Measurements from ENCODE around the gene RIPPLY2.
"Not testable (repeated sequence)": the region's sequence is repeated elsewhere in the genome, so short reads cannot be mapped to it uniquely, and the experiment has no call there.

The RIPPLY2 gene

DNA sequence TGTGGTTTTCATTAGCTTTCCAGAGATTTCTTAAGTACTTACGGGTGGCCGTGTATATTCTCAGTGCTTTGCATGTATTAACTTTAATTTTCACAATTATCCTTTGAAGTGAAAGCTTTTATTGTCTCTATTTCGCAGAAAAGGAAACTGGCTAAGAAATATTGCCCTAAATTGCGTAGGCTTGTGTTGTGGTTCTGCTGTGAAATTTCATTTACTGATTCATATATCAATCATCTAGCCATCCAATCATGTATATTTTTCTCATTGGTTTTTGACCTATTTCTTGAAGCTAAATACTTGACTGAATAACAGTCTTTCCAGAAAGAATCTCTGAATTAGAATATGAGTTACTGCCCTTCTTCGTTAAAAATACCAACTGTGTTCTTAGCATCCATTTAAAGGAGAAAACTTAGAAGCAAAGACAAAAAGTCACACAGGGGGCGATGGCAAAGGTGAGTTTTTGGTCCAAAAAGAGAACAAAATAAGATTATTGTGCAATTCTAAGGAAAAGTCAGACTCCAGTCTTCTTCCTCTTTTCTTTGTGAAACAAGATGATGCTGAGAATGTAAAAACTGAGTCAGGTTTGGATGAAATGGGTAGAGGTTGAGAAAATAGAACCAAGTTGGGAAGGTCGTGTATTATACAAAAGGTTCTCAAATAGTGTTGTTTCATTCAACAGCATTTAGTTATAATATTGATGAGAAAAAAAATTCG, 7.8 kb downstream of the RIPPLY2 start:
- no peak for DNase-seq

DNA sequence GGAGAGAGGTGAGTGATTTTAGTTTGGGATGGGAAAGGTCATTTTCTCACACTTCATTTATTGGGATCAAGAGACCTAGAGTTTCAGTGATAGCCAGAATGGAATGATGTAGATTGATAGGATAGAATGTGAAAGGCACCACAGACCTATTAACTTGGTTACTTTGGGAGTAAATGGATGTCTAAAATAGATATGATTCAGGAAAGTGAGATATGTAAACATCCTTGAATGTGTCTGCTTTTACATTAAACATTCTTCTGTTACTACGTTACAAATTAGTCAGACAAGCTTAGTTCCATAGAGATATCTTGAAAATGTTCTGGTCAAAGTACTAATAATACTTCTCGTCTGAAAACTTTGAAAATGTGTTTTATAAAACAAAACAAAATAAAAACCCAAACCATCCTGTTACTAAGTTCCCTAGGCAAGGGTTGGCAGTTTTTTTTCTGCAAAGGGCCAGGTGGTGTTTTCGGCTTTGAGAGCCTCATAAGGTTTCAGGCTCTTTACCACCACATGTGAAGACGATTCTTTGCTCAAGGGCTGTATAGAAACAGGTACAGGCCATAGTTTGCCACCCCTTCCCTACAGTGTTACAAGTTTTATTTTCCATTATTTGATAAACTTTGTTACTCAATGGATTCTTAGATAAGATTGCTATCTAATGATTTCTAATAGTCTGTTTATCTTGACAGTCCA, 9.8 kb downstream of the RIPPLY2 start:
- DNase-seq = no peak

DNA sequence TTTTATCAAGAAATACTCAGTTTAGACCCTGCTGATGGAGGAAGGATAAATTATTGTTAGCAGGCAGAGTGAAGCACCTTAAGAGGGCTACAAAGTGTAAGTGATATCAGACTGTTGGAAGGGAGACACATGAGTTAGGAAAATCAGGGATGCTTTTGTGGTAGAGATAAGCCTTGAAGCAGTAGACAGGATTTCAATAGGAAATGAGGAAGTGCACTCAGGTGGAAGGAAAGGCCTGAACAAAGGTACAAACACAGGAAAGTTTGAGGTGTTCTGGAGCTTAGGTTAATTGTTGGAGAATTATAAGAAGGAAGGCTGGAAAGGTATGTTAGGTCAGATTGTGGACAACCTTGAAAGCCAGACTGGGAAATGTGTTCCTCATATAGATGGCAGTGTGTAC, 13.9 kb downstream of the RIPPLY2 start:
- DNase-seq = no peak

DNA sequence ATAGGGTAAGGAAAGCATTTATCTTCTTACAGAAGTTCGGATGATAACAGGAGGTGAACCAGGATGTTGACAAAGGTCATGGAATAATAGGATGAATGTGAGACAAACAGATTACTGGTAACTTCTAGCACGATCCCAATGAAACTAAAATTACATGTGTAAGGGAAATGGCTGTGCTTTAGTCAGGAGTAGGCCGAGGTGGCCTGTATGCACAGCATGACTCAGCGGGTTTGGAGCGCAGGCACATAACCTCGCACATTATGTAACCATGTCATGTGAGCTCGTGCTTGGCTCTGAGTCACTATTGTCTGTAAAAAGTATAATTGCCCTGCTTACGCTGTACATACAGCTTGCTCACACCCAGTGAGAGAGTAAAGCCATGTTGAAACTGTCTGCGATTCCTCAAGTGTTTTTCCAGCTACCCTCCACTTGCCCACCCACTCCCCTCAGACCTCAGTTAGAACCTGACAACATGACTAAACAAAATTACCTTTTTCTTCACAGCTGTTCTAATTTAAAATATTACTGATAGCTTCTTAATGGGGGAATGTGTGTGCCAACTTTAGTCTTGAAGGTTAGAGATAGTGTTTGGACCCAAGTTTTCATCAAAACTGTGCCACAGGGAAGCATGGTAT, 14.5 kb downstream of the RIPPLY2 start:
- DNase-seq = peak; percentile 48

DNA sequence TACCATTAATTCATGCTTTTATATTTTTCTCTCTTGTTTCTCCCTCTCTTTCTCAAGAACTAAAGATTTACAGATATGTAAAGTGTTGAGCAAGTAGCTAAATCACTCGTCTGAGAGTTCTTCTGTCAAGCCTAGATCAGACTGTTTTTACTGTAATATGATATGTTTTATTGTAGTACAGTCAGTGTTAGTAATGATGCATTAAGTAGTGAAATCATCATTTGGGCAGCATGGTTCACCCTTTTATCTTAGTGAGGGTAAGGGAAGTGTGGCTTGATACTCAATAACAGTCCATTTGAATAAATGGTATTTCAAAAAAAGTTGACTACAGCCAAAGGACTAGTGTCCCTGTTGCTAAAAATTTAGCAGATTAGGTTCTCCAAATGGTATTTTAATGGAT, 15.5 kb downstream of the RIPPLY2 start:
- peak; percentile 60 for DNase-seq

DNA sequence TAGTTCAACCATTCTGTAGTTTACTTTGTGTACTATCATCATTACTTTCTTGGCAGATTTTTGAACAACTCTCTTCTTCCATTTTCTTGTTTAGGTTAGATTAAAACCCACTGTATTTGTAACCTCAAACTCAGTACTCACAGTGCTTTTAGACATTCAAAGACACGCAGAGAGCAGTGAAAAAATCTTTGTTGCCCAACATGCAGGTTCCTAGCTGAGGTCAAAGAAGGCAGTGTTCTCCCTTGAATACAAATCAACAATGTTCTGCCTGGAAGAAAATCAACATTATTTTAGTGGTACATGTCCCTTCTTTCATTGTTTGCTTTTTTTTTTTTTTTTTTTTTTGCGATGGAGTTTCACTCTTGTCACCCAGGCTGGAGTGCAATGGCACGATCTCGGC, 17.5 kb downstream of the RIPPLY2 start:
- no peak for DNase-seq

DNA sequence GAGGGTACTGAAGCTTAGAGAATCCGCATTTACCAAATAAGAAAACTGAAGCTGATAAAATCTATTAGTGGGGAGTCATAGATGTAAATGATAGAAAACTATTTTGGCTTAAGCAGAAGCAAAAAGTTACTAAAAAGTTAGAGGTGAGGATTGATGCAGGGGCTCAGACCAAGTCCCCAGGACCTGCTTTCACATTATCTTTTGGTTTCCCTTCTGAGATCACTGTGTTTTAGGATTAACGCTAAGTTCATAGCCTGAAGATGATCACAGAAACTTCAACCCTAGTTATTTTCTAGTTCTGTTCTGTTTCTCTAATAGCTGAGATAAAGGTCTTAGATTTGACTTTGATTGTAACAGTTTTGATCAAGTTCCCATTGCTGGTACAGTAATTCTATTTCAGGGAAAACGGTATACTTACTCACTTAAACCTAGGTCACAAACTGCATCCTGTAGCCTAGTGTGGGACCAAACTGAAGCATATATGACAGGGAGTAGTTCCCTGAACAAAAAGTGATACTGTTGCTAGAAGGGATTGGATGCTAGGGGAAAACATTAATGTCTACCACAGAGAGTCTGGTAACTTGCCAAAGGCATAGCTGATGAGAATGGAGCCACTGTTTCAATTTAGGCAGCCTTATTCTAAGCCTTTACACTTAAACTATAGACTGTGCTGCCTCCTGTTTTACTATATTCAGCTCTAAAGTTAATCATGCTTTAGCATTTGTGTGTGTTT, 19.4 kb downstream of the RIPPLY2 start:
- DNase-seq = no peak

DNA sequence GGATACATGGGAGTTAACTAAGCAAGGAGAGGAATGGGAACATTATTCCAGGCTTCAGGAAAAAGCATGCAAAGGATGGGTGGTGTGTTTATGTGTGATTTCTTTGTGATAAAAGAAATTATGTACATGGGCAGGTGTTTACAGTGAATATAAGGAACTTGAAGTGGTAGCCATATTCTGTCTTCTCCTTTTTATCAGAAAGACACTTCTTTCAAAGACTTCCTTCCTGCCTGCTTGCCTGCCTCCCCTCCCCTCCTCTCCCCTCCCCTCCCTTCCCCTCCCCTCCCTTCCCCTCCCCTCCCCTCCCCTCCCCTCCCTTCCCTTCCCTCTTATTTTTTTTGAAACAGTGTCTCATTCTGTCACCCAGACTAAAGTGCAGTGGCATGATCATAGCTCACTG, 20.7 kb downstream of the RIPPLY2 start:
- no peak for DNase-seq

DNA sequence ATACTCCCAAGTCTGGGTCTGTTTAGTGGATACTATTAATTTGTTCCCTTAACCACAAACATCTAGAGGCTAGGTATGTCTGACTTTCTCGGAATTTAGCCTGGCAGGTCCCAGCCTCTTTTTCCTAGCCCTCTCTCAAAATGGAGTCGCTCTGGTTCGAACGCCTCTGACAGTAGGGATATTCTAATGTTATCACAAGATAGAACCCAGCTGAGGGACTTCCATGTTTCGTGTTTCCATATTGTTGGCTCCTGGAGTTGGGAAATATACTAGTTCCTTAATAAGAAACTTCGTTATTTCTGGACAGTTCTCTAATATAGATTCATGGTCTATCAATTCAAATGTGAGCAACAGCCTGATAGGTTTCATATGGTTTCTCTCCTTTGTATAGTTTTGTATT, 22.7 kb downstream of the RIPPLY2 start:
- no peak for DNase-seq

DNA sequence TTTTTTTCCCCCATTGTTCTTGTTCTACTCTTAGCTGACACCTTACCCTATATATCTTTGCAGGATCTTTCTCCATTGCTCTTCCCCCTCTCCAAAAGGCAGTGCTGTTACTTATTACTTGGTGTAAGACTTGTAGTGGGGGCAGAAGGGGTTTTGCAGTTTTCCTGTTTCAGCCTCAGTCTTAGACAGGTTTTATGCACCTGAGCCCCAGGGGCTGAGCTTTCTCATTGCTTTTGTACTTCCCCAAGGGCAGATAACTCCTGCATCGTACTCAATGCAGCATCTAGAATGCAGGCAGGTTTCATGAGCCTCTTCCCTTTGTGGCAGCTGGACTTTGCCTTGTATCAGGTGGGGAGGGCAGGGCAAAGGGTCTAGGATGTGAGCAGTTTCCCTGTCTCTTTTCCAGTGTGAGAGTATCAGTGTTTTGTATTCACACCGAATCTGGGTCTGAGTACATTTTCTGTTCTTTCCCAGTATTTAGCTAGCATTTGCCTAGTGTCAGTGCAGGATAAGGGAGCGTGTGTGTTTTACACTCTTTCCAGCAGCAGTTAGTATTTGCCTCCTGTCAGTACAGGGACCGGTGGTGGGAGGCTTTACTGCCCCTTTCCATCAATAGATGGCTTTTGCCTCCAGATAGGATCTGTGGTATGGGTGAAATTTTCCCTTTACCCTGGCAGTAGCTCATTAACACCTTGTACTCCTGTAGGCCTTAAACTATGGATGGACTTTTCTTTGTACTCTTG, 25.9 kb downstream of the RIPPLY2 start:
- DNase-seq = no peak

DNA sequence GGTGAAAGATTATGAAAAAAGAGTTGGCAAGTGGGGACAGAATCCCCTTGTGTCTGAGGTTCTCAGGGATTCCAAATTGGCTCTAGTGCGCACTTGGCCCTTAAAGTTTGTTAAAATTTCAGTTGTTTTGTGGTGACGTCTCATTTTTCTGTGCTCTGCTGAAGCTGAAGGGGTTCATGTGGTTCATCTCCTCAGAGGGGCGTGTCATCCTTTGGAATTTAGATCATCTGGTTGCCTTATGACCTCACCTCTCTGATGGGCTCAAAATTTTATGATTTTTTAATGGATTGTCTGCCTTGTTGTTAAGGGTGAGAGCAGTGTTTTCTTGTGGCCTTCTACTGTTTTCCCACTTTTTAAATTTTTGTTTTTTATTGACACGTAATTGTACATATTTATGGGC, 26.6 kb downstream of the RIPPLY2 start:
- DNase-seq = no peak

DNA sequence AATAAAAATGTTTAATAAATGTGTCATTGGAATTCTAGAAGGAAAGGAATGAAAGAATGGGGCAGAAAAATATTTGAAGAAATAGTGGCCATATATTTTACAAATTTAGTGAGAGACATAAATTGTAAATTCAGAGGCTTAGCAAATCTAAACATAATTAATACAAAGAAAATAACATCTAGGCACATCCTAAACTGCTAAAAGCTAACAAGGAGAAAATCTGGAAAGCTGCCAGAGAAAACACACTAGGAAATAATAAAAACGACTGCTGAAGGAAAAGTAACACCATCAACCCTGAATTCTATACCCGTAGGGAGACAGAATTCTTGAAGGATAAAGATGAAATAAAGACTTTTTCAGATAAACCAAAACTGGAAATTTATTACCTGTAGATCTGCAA, 30.1 kb downstream of the RIPPLY2 start:
- DNase-seq = no peak

DNA sequence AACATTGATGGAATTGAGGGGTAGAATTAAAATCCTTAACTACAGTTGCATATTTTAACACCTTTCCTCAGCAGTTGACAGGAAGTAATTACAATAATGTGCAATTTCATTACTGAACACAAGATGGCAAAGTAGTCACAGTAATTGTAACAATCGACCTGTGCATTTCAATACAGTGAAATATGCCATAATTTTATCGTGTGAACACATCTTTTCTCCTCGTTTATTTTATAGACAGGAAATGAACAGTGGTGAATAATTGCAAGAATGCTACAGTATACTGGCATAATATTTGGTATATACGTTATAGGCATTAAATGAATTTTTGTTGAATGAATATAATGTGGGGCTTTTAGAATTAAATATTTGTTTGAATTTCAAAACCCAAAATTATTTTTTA, 31.4 kb downstream of the RIPPLY2 start:
- peak; percentile 42 for DNase-seq

DNA sequence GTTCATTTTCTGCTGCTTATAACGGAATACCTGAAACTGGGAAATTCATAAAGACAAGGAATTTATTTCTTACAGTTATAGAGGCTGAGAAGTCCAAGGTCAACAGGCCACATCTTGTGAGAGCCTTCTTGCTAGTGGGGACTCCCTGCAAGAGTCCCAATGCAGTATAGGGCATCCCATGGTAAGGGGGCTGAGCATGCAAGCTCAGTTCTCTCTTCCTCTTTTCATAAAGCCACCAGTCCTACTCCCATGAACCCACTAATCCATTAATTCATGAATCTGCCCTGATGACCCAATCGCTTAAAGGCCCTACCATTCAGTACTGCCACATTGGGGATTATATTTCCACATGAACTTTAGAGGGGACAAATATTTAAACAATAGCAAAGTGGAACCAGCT, 32.8 kb downstream of the RIPPLY2 start:
- DNase-seq = no peak

DNA sequence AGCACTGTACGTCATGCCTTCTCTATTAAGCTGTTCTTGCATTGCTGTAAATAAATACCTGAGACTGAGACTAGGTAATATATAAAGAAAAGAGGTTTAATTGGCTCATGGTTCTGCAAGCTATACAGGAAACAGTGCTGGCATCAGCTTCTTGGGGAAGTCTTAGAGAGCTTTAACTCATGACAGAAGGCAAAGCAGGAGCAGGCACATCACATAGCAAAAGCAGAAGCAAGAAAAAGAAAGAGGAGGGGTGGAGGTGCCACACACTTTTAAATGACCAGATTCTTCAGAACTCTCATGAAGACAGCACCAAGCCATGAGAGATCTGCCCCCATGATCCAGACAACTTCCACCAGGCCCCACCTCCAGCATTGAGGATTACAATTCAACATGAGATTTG, 36.5 kb downstream of the RIPPLY2 start:
- DNase-seq = no peak

DNA sequence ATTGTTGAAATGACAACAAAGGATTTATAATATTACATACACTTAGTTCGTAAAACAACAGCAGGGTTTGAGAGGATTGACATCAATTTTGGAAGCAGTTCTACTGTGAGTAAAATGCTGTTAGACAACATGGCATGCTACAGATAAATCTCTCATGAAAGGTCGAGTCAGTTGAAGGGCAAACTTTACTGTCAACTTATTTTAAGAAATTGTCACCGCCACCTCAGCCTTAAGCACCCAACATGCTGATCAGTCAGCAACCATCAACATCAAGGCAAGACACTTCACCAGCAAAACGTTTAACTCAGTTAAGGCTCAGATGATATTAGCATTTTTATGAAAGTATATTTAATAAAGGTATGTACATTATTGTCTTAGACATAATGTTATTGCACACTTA, 37.4 kb downstream of the RIPPLY2 start:
- no peak for DNase-seq

DNA sequence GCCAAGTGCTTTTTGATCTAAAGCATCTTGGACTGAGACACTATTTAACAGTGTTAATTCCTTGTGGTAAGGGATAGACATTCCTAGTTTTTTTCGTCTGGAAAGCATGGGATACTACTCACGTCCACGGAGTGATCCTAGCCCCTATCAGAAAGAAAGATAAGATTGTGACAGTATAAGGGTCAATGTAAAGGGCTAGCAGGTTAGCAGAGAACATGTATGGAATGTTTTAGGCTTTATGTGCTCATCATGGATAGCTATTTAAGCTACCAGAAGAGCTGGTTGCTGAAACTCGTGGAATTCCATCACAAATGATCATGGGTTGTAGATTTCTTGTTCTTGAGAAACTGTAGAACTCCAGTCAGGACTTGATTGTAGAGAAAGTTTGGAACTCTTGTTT, 38.4 kb downstream of the RIPPLY2 start:
- DNase-seq = no peak

DNA sequence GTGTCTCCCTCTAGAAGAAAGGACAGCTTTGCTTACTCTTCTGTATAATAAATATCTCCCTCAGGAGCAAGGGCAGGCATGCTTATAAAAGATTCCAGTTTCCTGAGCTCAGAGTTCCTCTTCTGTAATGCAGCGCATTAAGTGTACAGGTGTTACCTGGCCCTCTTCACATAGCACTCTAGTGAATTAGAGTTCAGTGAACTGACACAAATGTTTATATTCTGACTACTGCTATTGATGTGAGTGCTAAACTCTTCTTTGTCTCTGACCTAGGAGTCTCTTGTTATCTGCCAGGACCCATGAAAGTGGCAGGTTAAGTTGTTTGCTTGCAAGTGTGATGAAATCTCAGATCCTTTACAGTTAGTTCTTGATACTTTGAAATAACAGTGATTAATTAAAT, 39.9 kb downstream of the RIPPLY2 start:
- DNase-seq = no peak

DNA sequence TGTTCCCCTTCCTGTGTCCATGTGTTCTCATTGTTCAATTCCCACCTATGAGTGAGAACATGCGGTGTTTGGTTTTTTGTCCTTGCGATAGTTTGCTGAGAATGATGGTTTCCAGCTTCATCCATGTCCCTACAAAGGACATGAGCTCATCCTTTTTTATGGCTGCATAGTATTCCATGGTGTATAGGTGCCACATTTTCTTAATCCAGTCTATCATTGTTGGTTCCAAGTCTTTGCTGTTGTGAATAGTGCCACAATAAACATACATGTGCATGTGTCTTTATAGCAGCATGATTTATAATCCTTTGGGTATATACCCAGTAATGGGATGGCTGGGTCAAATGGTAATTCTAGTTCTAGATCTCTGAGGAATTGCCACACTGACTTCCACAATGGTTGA, 43.9 kb downstream of the RIPPLY2 start:
- DNase-seq = not testable (repeated sequence)

DNA sequence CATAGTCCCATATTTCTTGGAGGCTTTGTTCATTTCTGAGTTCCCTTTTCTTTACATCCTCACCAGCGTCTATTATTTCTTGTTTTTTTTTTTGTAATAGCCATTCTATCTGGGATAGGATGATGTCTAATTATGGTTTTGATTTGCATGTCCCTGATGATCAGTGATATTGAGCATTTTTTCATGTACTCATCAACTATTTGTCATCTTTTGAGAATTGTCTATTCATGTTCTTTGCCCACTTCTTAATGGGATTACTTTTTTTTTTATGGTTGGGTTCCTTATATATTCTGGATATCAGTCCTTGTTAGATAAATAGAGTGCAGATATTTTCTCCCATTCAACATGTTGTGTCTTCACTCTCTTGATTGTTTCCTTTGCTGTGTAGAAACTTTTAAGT, 48.5 kb downstream of the RIPPLY2 start:
- DNase-seq = no peak

DNA sequence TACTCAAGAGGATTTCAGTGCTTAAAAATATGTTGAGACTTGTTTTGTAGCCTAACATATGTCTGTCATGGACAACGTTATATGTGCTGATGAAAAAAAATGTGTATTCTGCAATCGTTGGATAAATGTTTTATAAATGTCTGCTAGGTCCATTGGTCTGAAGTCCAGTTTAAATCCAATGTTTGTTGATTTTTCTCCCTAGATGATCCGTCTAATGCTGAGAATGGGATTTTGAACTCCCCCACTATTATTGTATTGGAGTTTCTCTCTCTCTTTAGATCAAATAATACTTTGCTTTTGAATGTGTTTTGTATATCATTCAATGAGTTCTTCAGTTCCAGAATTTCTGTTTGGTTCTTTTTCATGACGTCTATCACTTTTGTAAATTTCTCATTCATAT, 51.2 kb downstream of the RIPPLY2 start:
- DNase-seq = no peak

DNA sequence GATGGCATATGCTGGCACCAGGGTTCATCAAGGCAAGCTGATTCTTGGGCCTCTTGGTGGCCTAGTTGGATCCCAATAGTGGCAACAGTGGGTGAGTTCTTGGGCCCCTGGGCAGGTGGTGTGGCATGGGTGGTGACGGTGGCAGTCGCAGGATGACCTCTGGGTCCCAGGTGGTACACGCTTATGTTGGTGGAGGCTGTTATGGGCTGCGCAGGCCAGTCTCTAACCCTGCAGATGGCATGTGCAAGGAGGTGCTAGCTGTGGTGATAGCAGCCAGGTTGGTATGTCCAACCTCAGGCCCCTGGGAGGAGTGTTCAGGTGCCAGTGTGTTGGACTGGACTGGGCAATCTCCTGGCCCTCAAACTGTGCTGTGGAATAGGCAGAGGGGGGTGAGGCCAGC, 52.5 kb downstream of the RIPPLY2 start:
- no peak for DNase-seq

All from NCI-H226 (cell line).